ENCODE measurements around the gene GSG1. TPM values are rescaled to one million over a fixed set of nuclear protein-coding genes. Genes with fewer than 3 reads are reported as not detected.
"Not testable (repeated sequence)": the region's sequence is repeated elsewhere in the genome, so short reads cannot be mapped to it uniquely, and the experiment has no call there.

GSG1 gene
- polyA plus RNA-seq, 3 donors = not detected

DNA sequence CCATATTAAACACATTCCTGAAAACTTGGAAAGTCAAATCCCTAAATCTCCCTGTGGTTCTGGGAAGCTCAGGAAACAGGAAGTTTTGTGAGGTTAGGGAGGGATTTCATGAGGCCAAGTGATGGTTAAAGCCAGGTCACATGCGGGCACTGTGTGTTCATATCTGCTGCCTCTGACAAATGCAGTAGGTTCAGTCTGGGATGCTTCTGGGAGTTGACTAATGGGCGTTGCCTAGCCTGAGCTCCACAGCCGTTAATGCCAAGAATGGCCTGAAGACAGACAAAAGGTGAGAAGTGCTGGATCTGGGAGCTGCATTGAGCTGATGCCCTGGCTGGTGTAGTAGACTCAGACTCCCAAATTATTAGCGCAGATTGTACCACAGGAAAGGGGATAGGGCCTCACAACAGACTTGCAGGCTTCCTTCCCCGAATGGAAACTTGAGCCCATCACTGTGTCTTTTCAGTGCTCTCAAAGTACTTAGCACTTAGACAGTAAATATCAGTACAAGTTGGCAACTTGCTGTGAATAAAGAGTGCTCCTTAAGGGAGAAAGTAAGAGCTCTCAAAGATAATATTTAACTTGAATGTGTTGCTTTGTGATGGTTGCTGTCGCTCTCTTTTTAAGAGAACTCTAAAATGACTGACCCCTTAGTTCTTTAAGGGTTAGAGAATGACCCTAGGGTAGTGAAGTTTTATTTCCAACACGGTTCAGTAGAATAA is 17.3 kb downstream of the GSG1 start:
- intact Hi-C loops (cut with micrococcal nuclease) = no loop called here
- H3K27ac Mint-ChIP-seq = no peak overlapping the region
- no peak overlapping the region for H2AFZ ChIP-seq (ENCODE audit: insufficient read depth, low read depth, low read length, poor library complexity, severe bottlenecking)
- H3K9me3 ChIP-seq (replicated peaks in 1 of 2; ENCODE audit: control insufficient read depth in 1 of 2, insufficient read depth in 1 of 2, low read length in 2 of 2) = no peaks in the 10 kb centered on the region
- H3K4me1 Mint-ChIP-seq = peaks cover 14% of the 10 kb centered on the region
- H3K4me3 Mint-ChIP-seq = no peak overlapping the region
- no peaks in the 10 kb centered on the region for H3K79me2 ChIP-seq (ENCODE audit: insufficient read depth, low read length)
- H3K4me2 ChIP-seq (replicated peaks; ENCODE audit: extremely low read depth, low read length, poor library complexity, severe bottlenecking) = no peak overlapping the region
- no peaks in the 10 kb centered on the region for H3K4me1 ChIP-seq (ENCODE audit: control insufficient read depth in 1 of 2, insufficient read depth in 2 of 2, low read length in 2 of 2)
- H3K27ac ChIP-seq (ENCODE audit: low read depth in 1 of 2, low read length in 2 of 2) = no peak overlapping the region
- H3K9ac ChIP-seq (ENCODE audit: insufficient read depth, low read length, poor library complexity, severe bottlenecking) = no peak overlapping the region
- H3K36me3 ChIP-seq (replicated peaks in 1 of 2; ENCODE audit: control insufficient read depth in 1 of 2, insufficient read depth in 2 of 2, low read length in 2 of 2) = no peaks in the 10 kb centered on the region
- DNase-seq = no peak
- TF ChIP-seq, protein P1, sequence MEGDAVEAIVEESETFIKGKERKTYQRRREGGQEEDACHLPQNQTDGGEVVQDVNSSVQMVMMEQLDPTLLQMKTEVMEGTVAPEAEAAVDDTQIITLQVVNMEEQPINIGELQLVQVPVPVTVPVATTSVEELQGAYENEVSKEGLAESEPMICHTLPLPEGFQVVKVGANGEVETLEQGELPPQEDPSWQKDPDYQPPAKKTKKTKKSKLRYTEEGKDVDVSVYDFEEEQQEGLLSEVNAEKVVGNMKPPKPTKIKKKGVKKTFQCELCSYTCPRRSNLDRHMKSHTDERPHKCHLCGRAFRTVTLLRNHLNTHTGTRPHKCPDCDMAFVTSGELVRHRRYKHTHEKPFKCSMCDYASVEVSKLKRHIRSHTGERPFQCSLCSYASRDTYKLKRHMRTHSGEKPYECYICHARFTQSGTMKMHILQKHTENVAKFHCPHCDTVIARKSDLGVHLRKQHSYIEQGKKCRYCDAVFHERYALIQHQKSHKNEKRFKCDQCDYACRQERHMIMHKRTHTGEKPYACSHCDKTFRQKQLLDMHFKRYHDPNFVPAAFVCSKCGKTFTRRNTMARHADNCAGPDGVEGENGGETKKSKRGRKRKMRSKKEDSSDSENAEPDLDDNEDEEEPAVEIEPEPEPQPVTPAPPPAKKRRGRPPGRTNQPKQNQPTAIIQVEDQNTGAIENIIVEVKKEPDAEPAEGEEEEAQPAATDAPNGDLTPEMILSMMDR (IDR thresholded peaks at IDR 0.05) = no peak
- H4K20me1 ChIP-seq (ENCODE audit: insufficient read depth, low read length) = no peaks in the 10 kb centered on the region
- H3K4me3 ChIP-seq (replicated peaks in 1 of 3; ENCODE audit: low read depth in 2 of 3, low read length in 3 of 3) = no peak overlapping the region
- H3K27me3 Mint-ChIP-seq (ENCODE audit: low read depth in 3 of 3) = peaks cover 1 to 5% (median 1%) of the 10 kb centered on the region in 3 donors
- 93% methylated on average over 4 of the region's 7 CpGs for WGBS (ENCODE audit: insufficient coverage)
- peaks cover 0 to 4% (median 0%) of the 10 kb centered on the region in 7 donors for H3K9me3 Mint-ChIP-seq
- H3K36me3 Mint-ChIP-seq = peaks cover 2 to 5% of the 10 kb centered on the region in 2 donors
- no peaks in the 10 kb centered on the region for H3K27me3 ChIP-seq (ENCODE audit: control insufficient read depth in 2 of 2, insufficient read depth in 2 of 2, low read length in 2 of 2)

DNA sequence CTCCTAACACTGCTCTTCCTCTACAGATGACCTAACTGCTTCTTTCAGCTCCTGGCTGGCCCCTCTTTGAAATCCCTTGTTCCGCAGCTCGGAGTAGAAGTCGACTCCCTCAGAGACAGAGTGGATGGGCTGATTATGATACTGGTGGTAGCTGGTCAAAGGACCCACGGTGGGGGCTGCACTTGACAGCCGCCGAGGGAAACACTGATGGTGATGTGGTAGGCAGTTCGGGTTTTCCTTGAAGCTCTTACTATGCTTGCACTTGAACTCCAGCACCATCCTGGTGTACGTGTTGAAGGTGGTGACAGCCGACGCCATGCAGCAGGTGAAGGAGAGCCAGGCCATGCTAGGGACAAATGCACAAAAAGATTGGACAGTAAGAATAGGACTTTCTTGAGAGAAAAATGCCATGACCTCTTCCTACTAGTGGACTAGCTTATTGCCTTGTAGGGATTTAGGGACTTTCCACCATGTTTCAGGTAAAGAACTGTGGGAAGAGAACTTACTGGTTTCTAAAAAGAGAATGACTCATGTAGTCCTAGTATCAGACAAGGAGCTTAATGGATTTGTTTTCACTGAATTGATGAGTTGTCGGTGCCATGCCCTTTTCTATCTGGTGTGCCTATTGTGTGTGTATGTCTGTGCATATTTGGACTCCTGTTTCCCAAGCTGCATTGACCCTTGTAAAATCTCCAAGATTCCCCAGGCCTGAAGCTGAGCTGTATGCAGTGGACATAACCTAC is 18.4 kb downstream of the GSG1 start:
- TF ChIP-seq, protein P1 (IDR thresholded peaks at IDR 0.05) = no peak
- Mint-ChIP-seq H3K4me3 (no peak overlapping the region), H3K36me3 (peaks cover 7 to 12% of the 10 kb centered on the region in 2 donors), H3K27me3 (ENCODE audit: low read depth in 3 of 3) (peaks cover 1 to 5% (median 1%) of the 10 kb centered on the region in 3 donors), H3K27ac (no peak overlapping the region), H3K4me1 (peaks cover 10% of the 10 kb centered on the region), H3K9me3 (peaks cover 0 to 4% (median 0%) of the 10 kb centered on the region in 7 donors)
- DNase-seq = no peak
- Histone ChIP-seq H2AFZ (ENCODE audit: insufficient read depth, low read depth, low read length, poor library complexity, severe bottlenecking) (no peak overlapping the region), H4K20me1 (ENCODE audit: insufficient read depth, low read length) (no peaks in the 10 kb centered on the region), H3K27me3 (ENCODE audit: control insufficient read depth in 2 of 2, insufficient read depth in 2 of 2, low read length in 2 of 2) (no peaks in the 10 kb centered on the region), H3K36me3 (replicated peaks in 1 of 2; ENCODE audit: control insufficient read depth in 1 of 2, insufficient read depth in 2 of 2, low read length in 2 of 2) (no peaks in the 10 kb centered on the region), H3K9ac (ENCODE audit: insufficient read depth, low read length, poor library complexity, severe bottlenecking) (no peak overlapping the region), H3K4me3 (replicated peaks in 1 of 3; ENCODE audit: low read depth in 2 of 3, low read length in 3 of 3) (no peak overlapping the region), H3K4me1 (ENCODE audit: control insufficient read depth in 1 of 2, insufficient read depth in 2 of 2, low read length in 2 of 2) (no peaks in the 10 kb centered on the region), H3K9me3 (replicated peaks in 1 of 2; ENCODE audit: control insufficient read depth in 1 of 2, insufficient read depth in 1 of 2, low read length in 2 of 2) (no peaks in the 10 kb centered on the region), H3K27ac (ENCODE audit: low read depth in 1 of 2, low read length in 2 of 2) (no peak overlapping the region), H3K79me2 (ENCODE audit: insufficient read depth, low read length) (no peaks in the 10 kb centered on the region), H3K4me2 (replicated peaks; ENCODE audit: extremely low read depth, low read length, poor library complexity, severe bottlenecking) (no peak overlapping the region)
- intact Hi-C loops (cut with micrococcal nuclease) = no loop called here
- WGBS (ENCODE audit: insufficient coverage) = no CpG with 5 or more reads among the region's 11 CpGs

DNA sequence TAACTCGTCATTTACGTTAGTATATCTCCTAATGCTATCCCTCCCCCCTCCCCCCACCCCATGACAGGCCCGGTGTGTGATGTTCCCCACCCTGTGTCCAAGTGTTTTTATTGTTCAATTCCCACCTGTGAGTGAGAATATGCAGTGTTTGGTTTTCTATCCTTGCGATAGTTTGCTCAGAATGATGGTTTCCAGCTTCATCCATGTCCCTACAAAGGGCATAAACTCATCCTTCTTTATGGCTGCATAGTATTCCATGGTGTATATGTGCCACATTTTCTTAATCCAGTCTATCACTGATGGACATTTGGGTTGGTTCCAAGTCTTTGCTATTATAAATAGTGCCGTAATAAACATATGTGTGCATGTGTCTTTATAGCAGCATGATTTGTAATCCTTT is 19.8 kb downstream of the GSG1 start:
- not testable (repeated sequence) for H3K27me3 ChIP-seq (ENCODE audit: control insufficient read depth in 2 of 2, insufficient read depth in 2 of 2, low read length in 2 of 2)
- no CpG with 5 or more reads among the region's 5 CpGs for WGBS (ENCODE audit: insufficient coverage)

More for the DNA sequence above, 19.8 kb downstream of the GSG1 start:
- H3K27ac Mint-ChIP-seq; H3K9me3 Mint-ChIP-seq; H3K4me1 Mint-ChIP-seq; H4K20me1 ChIP-seq (ENCODE audit: insufficient read depth, low read length); H3K4me3 Mint-ChIP-seq; H3K4me3 ChIP-seq (replicated peaks in 1 of 3; ENCODE audit: low read depth in 2 of 3, low read length in 3 of 3); intact Hi-C loops (cut with micrococcal nuclease); H3K9me3 ChIP-seq (replicated peaks in 1 of 2; ENCODE audit: control insufficient read depth in 1 of 2, insufficient read depth in 1 of 2, low read length in 2 of 2); H3K9ac ChIP-seq (ENCODE audit: insufficient read depth, low read length, poor library complexity, severe bottlenecking); H3K36me3 ChIP-seq (replicated peaks in 1 of 2; ENCODE audit: control insufficient read depth in 1 of 2, insufficient read depth in 2 of 2, low read length in 2 of 2); H3K27ac ChIP-seq (ENCODE audit: low read depth in 1 of 2, low read length in 2 of 2); H3K4me2 ChIP-seq (replicated peaks; ENCODE audit: extremely low read depth, low read length, poor library complexity, severe bottlenecking); DNase-seq; H3K79me2 ChIP-seq (ENCODE audit: insufficient read depth, low read length); H2AFZ ChIP-seq (ENCODE audit: insufficient read depth, low read depth, low read length, poor library complexity, severe bottlenecking); H3K4me1 ChIP-seq (ENCODE audit: control insufficient read depth in 1 of 2, insufficient read depth in 2 of 2, low read length in 2 of 2); H3K27me3 Mint-ChIP-seq (ENCODE audit: low read depth in 3 of 3): not testable (repeated sequence)
- H3K36me3 Mint-ChIP-seq = peaks cover 7 to 12% of the 10 kb centered on the region in 2 donors

Measured in CD14-positive monocyte (primary cell).